Nephron (organoid): Measurements from ENCODE around the gene CETP.

Source experiments
- H3K27ac Mint-ChIP-seq, 3 experiments: 2 replicates each; pipeline ENCODE4 v1.8.0; 2020; ENCODE audit warnings: mixed read lengths in 3 of 3, mild to moderate bottlenecking in 2 of 3, moderate library complexity in 1 of 3
- H3K27me3 Mint-ChIP-seq: 2 replicates; pipeline ENCODE4 v1.8.0; 2021; ENCODE audit warnings: low read depth, mild to moderate bottlenecking, moderate library complexity, mixed read lengths
- H3K36me3 Mint-ChIP-seq: 2 replicates; pipeline ENCODE4 v1.8.0; 2020; ENCODE audit warnings: low read depth, mixed read lengths
- H3K4me1 Mint-ChIP-seq: 2 replicates; pipeline ENCODE4 v1.8.0; 2020; ENCODE audit warnings: mixed read lengths
- H3K4me3 Mint-ChIP-seq, 3 experiments: 2 replicates each; pipeline ENCODE4 v1.8.0; 2020; ENCODE audit warnings: mild to moderate bottlenecking in 3 of 3, mixed read lengths in 3 of 3, moderate library complexity in 2 of 3
- H3K9me3 Mint-ChIP-seq: 2 replicates; pipeline ENCODE4 v1.8.0; 2020; ENCODE audit warnings: mixed read lengths
- CTCF ChIP-seq, 3 experiments: fragments of 200-600 bp; sonication (generic); IDR thresholded peaks; one replicate each; pipeline ENCODE4 v1.5.0; 2021; ENCODE audit warnings: antibody characterized with exemption in 3 of 3; ENCODE audit not compliant: unreplicated experiment in 3 of 3

The CETP gene

DNA sequence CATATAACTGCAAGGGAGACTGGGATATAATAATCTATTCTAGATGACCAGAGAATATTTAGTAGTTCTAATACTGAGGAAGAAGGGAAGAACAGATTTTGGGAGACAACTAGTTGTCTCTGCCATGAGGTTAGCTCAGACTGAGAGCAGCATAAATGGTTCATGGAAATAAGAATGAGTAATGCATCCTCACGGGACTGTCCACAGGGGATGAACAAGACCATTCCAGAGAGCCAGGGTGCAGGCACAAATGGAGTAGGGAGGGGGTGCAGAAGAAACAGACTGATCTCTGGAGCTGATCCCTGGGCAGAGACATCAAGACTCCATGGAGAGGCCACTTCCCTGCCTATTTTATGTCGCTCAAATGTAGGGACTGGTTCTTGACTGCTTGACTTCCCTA is 58.0 kb downstream of the CETP start:
- TF ChIP-seq CTCF (IDR thresholded peaks at IDR 0.05; ENCODE audit: unreplicated experiment in 3 of 3) = no peak
- Mint-ChIP-seq H3K36me3 (no peaks in the 10 kb centered on the region), H3K4me1 (no peaks in the 10 kb centered on the region), H3K27ac (no peak overlapping the region), H3K9me3 (peaks cover 2% of the 10 kb centered on the region), H3K4me3 (no peak overlapping the region), H3K27me3 (peaks cover 16% of the 10 kb centered on the region)

- Mint-ChIP-seq H3K4me1 (no peaks in the 10 kb centered on the region), H3K36me3 (no peaks in the 10 kb centered on the region), H3K9me3 (no peaks in the 10 kb centered on the region), H3K4me3 (no peak overlapping the region), H3K27me3 (peaks cover 14% of the 10 kb centered on the region), H3K27ac (no peak overlapping the region)
- TF ChIP-seq CTCF (IDR thresholded peaks at IDR 0.05; ENCODE audit: unreplicated experiment in 3 of 3) = no peak
Measured at GRCh38 chr16:57020651-57021050, 58.9 kb downstream of the CETP start.

DNA sequence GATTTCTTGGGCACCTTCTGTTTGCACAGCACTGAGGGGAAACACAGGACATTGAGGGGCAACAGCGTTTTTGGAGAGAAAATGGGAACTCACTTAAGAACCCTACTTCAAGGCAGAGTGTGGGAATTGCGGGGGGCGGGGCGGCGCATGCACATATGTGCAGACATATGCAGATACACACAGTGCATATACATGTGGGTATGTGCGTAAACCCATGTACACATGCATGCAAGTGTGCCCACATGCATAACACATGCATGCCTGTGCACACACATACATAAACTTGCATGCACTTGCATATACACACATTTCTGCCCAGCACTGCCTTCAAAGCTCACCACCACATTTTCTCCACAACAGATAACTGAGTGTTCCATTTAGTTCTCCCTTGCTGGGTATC is 60.0 kb downstream of the CETP start:
- H3K36me3 Mint-ChIP-seq = no peaks in the 10 kb centered on the region
- H3K27ac Mint-ChIP-seq = no peak overlapping the region
- H3K9me3 Mint-ChIP-seq = no peaks in the 10 kb centered on the region
- H3K27me3 Mint-ChIP-seq = peaks cover 16% of the 10 kb centered on the region
- TF ChIP-seq CTCF (IDR thresholded peaks at IDR 0.05; ENCODE audit: unreplicated experiment in 3 of 3) = no peak
- H3K4me3 Mint-ChIP-seq = no peak overlapping the region
- no peaks in the 10 kb centered on the region for H3K4me1 Mint-ChIP-seq

- no peak overlapping the region for H3K4me3 Mint-ChIP-seq
- H3K36me3 Mint-ChIP-seq = no peaks in the 10 kb centered on the region
- H3K4me1 Mint-ChIP-seq = no peaks in the 10 kb centered on the region
- H3K9me3 Mint-ChIP-seq = no peaks in the 10 kb centered on the region
- peaks cover 19% of the 10 kb centered on the region for H3K27me3 Mint-ChIP-seq
- no peak overlapping the region for H3K27ac Mint-ChIP-seq
- no peak for TF ChIP-seq CTCF (IDR thresholded peaks at IDR 0.05; ENCODE audit: unreplicated experiment in 3 of 3)
Measured at GRCh38 chr16:57022445-57022844, 60.7 kb downstream of the CETP start.

GRCh38 chr16:57023541-57024249 is 61.9 kb downstream of the CETP start:
- no peak for TF ChIP-seq CTCF (IDR thresholded peaks at IDR 0.05; ENCODE audit: unreplicated experiment in 3 of 3)
- H3K27ac Mint-ChIP-seq = no peak overlapping the region
- H3K27me3 Mint-ChIP-seq = peaks cover 24% of the 10 kb centered on the region
- H3K4me1 Mint-ChIP-seq = no peaks in the 10 kb centered on the region
- no peaks in the 10 kb centered on the region for H3K9me3 Mint-ChIP-seq
- H3K4me3 Mint-ChIP-seq = no peak overlapping the region
- H3K36me3 Mint-ChIP-seq = no peaks in the 10 kb centered on the region
